NCI-H774 (cell line): ENCODE data around the gene SMIM1.
"Not testable (repeated sequence)": the region's sequence is repeated elsewhere in the genome, so short reads cannot be mapped to it uniquely, and the experiment has no call there.

Experiments
- DNase-seq: peaks from one replicate; lab custom pipeline; 2025; lab: John Stamatoyannopoulos, UW

The SMIM1 gene, protein sequence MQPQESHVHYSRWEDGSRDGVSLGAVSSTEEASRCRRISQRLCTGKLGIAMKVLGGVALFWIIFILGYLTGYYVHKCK

DNA sequence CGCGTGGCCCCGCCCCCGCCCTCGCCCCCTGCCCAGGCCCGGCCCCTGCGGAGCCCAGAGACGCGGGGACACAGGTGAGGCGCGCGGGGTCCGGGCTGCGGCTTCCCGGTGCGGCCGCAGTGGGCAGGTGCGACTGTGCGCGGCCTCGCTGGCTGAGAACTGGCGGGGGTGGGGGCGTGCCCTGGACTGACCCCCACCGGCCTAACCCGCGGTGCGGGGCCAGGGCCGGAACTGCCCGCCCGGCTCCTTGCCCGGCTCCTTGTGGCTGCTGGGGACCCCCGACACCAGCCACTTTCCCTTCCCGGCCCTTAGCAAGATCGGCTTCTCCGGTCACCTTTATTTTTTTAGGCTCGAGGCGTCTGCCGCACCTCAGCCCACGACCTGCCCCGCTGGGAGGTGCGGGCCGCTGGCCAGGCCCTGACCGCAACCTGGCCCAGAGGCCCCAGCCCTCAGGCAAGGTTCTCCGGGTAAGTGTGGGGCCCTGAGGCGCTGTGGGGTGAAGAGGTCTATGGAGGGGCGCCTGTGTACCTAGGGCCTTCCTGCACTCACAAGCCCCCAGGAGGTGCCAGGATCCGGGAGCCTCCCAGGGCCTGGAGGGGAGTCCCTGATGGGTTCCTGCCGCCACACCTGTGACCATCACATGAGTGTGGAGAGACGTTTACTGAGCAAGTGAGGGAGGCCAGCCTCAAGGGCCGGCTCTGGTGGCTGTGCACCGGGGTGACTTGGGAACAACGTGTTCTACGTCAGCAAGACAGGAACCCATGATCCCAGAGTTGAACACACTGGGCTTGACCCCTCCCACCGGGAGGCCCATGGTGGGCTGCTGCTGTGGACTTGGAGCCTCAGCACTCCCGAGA is at the start of gene SMIM1:
TSS of gene SMIM1 (plus strand) at position 35 of the 857 bp plus-strand sequence. CDS start 2,625 bp downstream, outside the sequence.
- no peak for DNase-seq

DNA sequence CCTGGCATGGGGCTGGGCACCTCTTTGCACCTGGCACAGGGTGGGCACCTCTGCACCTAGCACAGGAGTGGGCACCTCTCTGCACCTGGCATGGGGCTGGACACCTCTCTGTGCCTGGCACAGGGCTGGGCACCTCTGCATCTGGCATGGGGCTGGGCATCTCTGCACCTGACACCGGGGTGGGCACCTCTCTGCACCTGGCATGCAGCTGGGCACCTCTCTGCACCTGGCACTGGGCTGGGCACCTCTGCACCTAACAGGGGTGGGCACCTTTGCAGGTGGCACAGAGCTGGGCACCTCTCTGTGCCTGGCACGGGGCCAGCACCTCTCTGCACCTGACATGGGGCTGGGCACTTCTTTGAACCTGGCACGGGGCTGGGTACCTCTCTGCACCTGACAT is 49.7 kb upstream of the SMIM1 start:
- no peak for DNase-seq

DNA sequence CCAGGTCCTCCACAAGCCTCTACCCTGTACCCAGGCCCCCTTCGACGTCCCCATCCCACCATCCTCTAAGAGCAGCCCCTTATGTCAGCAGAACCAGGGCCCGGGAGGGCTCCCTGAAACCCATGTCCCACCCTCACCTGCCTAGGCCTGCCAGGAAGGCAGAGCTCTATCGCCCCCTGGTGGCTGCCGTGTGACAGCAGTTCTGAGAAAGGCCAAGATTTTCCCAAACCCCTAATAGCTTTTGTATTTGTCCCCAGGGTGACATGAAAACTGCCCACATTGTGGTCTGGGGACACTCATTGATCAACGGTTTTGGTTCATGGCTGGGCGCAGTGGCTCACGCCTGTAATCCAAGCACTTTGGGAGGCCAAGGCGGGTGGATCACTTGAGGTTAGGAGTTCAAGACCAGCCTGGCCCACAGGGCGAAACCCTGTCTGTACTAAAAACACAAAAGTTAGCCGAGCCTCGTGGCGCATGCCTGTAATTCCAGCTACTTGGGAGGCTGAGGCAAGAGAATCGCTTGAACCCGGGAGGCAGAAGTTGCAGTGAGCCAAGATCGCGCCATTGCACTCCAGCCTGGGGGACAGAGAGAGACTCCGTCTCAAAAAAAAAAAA is 48.0 kb upstream of the SMIM1 start:
- not testable (repeated sequence) for DNase-seq

DNA sequence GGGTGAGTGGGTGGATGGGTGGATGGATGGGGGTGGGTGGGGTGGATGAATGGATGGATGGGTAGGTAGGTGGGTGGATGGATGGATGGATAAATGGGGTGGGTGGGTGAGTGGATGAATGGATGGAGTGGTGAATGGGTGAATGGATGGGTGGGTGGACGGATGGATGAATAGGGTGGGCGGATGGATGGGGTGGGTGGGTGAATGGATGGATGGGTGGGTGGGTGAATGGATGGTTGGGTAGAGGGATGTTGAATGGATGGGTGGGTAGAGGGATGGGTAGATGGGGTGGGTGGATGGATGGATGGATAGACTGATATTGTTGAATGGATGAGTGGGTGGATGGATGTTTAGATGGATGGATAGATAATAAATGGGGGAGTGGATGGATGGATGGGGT is 47.2 kb upstream of the SMIM1 start:
- no peak for DNase-seq

DNA sequence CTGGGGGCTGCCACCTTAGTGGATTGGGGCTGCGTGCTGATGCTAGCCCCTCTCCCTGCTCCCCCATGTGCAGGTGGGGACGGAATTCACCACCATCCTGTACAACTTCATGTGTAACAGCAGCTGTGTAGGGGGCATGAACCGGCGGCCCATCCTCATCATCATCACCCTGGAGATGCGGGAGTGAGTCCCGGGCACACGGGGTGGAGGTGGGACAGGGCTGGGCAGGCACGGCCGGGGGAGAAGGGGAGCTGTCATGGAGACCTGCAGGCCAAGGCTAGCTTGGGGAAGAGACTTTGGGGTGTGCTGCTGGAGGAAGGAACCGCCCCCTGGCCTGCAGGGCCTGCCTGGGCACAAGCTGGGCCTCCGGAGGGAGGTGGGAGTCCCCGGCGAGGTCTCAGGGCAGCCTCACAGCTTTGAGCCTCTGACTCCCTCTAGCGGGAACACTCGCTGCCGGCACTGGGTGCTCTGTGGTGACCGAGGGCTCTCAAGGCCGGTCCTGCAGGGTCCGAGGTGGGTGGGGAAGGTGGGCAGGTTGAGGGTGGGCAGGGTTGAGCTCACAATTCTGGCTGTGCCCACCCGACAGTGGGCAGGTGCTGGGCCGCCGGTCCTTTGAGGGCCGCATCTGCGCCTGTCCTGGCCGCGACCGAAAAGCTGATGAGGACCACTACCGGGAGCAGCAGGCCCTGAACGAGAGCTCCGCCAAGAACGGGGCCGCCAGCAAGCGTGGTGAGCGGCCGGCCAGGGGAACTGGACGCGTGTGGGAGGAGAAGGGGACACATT is 45.3 kb upstream of the SMIM1 start:
- no peak for DNase-seq

DNA sequence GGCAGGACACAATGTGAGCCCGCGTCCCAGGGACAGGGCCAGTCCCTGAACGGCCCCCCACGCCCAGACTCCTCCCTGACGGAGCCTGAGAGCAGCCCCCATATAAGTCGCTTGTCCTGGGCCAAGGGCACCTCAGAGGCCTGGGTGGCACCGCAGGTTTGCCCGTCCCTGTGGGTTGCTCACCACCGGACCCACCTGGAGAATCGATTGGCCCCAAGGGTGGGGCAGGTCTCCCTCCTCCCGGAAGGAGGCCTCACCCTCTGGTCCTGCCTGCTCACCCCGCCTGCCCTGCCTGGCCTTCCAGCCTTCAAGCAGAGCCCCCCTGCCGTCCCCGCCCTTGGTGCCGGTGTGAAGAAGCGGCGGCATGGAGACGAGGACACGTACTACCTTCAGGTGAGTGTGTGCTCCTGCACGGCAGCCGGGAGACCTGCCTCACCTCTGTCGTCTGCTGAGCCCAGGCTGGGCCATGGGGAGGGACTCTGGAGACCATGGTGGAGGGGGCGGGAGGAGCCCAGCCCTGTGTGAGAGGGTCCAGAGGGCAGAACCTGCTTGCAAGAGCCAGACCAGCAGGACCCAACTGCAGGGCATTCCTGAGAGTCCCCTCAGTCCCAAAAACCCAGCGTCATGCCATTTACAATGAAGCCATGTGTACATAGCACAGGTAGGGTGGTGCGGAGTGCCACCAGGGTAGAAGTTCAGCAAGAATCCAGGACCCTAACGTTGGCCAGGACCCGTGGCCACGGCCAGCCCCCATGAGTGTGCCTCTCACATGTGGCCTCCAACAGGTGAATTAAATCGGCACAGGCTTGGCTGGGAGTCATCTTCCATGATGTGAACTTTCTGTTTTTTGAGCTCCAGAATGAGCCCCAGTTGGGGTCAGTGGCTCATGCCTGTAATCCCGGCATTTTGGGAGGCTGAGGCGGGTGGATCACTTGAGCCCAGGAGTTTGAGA is 44.4 kb upstream of the SMIM1 start:
- DNase-seq = no peak

DNA sequence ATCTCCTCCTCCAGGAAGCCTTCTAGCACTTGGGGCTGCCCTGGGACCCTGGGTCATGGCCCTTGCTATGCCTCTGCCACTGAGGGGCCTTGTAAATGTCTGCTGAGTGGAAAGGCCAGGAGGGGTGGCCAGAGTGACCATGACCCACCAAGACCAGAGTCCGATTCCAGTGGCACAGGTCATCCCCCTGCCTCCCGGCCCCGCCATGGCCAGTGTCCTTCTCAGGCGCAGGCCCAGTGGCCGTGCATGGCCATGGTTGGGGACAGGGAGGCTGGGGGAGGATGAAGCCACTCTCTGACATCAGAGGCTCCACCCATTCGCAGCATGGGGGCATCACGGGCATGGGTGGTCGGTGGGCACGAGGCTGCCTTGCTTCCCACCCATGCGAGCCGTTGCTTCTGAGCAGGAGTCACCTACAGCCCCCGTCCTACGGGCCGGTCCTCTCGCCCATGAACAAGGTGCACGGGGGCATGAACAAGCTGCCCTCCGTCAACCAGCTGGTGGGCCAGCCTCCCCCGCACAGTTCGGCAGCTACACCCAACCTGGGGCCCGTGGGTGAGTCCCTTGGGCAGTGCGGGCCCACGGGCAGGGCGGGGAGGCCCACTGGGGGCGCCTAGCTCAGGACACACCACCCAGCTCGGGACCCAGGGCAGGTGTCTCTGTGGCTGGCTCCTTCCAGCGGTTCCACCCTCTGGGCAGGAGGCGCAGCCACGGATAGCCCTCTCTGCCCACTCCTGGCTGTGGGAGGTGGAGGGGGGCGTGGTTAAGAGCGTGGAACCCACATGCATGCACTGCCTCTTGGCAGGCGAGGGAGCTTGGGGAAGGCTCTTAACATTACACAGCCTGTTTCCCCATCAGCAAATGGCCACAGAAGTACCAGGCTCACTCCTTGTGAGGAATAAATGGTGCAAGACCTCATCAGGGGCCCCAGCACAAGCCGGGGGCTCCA is 42.7 kb upstream of the SMIM1 start:
- no peak for DNase-seq

DNA sequence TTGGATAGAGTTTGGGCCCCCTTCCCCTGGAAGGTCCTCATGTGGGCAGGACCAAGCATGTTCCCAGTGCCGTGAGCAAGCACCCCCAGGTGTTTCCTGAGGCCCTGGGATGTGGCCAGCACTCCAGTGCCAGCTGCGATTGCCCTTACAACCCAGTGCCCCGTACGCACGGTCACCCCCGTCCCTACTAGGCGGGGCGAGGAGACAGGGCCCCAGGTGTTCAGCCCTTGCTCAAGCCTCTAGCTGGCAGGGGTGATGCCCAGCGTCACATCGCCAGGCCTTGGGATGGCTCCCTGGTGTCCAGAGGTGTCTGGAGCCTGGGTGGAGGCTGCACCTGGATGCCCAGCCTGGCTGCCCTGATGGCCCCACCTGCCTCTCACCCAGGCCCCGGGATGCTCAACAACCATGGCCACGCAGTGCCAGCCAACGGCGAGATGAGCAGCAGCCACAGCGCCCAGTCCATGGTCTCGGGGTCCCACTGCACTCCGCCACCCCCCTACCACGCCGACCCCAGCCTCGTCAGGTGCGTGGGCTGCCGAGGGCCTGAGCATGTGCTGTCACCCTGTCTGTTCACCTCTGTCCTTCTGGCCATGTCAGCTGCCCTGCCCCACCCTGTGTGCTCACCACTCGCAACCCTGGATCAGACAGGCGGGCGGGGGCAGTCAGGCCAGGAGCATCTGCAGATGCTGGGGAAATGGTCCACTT is 41.9 kb upstream of the SMIM1 start:
- DNase-seq = no peak

DNA sequence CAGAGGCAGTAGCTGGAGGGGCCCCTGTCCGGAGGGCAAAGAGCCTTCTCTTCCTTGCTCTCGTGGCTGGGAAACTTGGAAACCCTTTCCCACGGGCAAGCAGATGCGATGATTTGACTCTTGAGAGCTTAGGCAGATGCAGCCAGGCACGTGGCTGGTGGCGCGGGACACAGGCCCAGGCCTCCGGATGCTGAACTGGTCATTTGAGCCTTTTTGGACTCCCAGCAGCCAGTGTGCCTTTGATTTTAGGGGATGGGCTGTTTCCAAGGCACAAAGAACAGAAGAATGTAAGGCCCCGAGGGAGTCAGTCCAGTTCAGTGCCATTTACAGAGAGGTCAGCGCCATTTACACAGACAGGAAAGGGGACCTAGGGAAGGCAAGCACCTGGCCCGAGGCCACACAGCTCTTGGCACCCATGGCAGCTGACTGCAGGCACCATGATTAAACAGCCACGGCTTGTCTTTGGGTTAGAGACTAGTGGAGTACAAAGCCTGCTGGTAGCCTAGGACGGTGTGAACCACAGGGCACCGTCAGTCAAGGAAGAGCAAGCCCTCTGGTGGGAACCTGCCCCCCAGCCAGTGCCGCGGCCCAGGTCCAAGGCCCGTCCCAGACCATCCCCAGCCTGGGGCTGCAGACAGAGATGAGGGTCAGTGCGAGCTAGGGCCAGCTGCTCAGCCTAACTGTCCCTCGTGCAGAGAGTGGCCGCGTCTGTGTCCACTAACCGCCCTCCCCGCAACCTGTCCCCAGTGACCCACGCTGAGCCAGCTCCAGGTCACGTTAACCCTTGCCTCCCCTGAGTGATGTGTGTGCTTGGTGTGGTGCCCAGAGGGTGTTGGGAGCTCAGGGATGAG is 40.7 kb upstream of the SMIM1 start:
- no peak for DNase-seq

DNA sequence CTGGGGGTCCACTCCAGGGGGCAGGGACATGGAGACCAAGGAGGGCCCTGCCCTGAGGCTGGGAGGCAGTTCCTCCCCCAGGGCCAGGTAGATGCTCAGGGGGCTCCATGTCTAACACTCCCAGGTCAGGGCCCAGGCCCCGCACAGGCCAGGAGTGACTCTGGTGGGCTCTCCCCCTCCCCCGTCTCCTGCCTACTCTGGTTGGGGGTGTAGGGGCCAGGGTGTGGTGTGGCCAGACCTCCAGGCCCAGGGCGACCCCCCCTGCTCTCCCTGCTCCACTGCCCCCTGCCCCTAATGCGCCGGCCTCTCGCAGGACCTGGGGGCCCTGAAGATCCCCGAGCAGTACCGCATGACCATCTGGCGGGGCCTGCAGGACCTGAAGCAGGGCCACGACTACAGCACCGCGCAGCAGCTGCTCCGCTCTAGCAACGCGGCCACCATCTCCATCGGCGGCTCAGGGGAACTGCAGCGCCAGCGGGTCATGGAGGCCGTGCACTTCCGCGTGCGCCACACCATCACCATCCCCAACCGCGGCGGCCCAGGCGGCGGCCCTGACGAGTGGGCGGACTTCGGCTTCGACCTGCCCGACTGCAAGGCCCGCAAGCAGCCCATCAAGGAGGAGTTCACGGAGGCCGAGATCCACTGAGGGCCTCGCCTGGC is 40.0 kb upstream of the SMIM1 start:
- DNase-seq = no peak

DNA sequence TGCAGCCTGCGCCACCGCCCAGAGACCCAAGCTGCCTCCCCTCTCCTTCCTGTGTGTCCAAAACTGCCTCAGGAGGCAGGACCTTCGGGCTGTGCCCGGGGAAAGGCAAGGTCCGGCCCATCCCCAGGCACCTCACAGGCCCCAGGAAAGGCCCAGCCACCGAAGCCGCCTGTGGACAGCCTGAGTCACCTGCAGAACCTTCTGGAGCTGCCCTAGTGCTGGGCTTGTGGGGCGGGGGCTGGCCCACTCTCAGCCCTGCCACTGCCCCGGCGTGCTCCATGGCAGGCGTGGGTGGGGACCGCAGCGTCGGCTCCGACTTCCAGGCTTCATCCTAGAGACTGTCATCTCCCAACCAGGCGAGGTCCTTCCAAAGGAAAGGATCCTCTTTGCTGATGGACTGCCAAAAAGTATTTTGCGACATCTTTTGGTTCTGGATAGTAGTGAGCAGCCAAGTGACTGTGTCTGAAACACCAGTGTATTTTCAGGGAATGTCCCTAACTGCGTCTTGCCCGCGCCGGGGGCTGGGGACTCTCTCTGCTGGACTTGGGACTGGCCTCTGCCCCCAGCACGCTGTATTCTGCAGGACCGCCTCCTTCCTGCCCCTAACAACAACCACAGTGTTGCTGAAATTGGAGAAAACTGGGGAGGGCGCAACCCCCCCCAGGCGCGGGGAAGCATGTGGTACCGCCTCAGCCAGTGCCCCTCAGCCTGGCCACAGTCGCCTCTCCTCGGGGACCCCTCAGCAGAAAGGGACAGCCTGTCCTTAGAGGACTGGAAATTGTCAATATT is 39.3 kb upstream of the SMIM1 start:
- DNase-seq = no peak

DNA sequence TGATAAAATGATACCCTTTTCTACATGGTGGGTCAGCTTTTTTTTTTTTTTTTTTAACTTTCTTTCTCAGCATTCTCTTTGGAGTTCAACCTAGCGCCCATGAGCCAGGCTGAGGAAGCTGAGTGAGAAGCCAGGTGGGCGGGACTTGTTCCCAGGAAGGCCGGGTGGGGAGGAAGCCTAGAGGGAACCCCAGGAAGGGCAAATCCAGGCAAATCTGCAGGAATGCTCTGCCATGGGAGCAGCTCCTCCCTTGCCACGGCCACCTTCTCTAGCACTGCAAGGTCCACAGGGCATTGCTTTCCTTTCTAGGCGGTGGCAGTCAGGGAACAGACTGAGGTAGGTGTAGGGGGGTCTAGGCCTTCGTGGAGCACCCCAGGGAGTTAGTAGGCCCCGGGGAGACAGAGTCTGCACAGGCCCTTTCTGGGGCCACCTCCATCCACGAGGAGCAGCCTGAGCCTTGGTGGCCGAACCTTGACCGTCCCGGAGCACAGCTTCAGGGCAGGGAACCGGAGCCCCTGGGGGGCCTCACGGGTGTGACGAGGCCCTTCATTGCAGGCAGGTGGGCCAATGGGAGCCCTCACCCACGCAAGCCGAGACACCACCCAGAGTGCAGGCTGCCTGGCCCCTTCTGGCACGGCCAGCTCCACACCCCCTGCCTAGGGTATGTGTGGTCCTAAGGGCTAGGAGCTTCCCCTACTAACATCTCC is 38.5 kb upstream of the SMIM1 start:
- no peak for DNase-seq

DNA sequence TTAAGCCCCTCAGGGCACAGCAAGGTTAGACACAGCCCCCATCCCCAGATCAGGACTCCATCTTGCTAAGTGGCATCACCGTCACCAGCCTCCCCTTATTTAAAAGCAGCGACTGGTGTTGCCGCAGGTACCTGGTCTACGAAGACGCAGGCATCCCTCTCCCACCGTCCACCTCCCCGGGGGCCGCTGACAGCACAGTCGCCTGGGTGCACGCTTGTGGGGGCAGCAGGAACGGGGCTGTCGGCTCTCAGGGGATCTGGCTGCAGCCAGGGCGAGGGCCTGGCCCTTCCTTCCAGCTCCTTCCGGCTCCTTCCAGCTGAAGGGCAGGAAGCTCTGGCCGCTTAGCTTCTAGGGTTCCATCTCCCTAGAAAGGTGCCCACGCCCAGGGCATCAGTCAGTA is 37.9 kb upstream of the SMIM1 start:
- DNase-seq = no peak

DNA sequence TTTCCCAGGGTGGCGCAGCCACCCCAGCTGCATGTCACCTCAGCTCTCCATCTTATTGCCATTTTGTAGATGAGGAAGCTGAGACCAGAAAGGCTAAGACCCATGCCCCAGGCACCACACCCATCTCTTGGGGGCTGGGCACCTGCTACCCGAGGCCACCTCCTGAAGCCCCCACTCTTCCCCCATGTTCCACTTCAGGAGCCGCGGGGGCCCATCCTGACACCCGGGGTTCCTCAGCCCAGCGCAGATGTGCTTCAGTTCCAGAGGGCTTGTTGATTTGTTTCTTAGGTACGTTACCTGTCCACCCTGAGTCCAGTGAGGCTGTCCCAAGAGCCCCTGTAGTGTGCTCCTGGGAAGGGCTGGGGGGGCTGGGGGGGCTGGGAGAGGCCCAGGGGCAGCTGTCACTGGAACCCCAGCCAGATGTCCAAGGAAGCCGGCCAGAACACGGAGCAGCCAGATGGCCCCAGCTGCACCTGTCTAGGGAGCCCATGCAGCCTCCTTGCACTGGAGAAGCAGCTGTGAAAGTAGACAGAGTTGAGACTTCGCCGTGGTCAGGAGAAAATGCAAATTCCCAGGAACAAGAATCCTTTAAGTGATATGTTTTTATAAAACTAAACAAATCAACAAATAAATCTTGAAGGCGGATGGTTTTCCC is 37.4 kb upstream of the SMIM1 start:
- no peak for DNase-seq

DNA sequence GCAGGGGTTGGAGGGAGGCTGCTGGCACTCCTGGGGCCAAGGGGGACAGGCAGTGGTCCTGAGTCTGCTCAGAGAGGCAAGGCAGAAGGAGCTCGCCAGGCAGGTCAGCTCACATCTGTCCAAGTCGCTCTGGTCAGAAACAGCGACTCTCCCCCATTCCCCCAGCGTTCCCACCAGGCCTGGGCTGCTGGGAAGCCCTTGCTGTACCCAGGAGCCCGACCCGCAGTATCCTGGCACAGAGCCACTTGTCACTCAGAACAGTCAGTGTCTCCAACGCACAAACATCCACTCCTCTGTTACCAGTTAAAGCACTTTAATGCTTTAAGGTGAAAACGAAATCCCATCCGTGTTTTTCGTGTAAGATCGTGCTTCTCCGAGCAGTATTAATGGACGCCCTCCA is 36.9 kb upstream of the SMIM1 start:
- DNase-seq = no peak

DNA sequence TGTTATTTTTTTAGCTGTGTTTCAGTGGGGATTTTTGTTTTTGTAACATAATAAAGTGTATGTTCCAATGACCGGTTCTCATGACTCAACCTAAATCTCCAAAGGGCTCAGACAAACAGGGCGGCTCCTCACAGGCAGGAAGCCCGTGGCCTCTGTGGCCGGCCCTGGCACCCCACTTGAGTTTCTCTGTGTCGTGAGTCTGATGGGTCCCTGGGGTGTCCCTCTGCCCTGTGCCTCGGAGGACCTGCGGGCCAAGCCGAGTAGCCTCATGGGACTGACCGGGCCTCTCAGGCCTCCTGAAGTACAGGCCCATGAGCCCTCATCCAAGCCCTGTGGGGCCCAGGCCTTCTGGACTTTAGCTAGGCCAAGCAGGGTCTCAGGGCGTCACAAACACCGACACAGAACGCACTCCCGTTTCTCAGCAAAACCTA is 36.4 kb upstream of the SMIM1 start:
- no peak for DNase-seq
